Astrocyte of the cerebellum (primary cell): ENCODE results near the gene TMEM14A.
"Not testable (repeated sequence)": the region's sequence is repeated elsewhere in the genome, so short reads cannot be mapped to it uniquely, and the experiment has no call there.

Source experiments
- DNase-seq: peaks from one replicate; pipeline ENCODE4 v3.0.0-alpha.2; 2011; ENCODE audit warnings: low read depth
- H3K4me3 ChIP-seq: 2 replicates; pipeline ENCODE4 v1.5.1; 2011; ENCODE audit warnings: mild to moderate bottlenecking, low read depth, low read length, moderate library complexity
- in situ Hi-C: cut with HindIII; loops from 2 replicates; pipeline ENCODE4 v1.10.0; 2017; ENCODE audit warnings: low sequenced_read_pairs
- TF ChIP-seq, protein P1 (sequence below): IDR thresholded peaks from 2 replicates; pipeline ENCODE4 v1.5.1; 2012; ENCODE audit warnings: low read length, low read depth, moderate library complexity, mild to moderate bottlenecking; ENCODE audit errors: missing control alignments

TMEM14A gene

DNA sequence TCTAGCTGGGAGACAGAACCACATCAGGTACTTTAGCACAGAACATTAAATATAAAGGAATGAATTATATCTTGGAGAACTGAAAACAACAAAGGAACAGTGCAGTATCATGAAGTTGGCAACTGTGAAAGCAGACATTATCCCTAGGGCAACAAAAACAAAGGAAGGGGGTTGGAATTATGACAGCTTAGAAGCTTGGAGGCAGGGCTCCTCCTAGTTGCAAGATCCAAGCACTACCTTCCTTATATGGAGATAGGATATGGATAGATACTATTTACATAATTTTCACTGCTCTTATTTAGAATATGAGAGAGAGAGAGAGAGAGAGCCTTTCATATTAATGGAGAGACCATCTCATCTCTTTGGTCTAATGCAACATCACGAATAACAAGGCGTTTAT is 27.0 kb downstream of the TMEM14A start:
- TF ChIP-seq, protein P1, sequence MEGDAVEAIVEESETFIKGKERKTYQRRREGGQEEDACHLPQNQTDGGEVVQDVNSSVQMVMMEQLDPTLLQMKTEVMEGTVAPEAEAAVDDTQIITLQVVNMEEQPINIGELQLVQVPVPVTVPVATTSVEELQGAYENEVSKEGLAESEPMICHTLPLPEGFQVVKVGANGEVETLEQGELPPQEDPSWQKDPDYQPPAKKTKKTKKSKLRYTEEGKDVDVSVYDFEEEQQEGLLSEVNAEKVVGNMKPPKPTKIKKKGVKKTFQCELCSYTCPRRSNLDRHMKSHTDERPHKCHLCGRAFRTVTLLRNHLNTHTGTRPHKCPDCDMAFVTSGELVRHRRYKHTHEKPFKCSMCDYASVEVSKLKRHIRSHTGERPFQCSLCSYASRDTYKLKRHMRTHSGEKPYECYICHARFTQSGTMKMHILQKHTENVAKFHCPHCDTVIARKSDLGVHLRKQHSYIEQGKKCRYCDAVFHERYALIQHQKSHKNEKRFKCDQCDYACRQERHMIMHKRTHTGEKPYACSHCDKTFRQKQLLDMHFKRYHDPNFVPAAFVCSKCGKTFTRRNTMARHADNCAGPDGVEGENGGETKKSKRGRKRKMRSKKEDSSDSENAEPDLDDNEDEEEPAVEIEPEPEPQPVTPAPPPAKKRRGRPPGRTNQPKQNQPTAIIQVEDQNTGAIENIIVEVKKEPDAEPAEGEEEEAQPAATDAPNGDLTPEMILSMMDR = peak; percentile 2
- in situ Hi-C loops = no loop called here
- DNase-seq = no peak
- no peak overlapping the region for H3K4me3 ChIP-seq

DNA sequence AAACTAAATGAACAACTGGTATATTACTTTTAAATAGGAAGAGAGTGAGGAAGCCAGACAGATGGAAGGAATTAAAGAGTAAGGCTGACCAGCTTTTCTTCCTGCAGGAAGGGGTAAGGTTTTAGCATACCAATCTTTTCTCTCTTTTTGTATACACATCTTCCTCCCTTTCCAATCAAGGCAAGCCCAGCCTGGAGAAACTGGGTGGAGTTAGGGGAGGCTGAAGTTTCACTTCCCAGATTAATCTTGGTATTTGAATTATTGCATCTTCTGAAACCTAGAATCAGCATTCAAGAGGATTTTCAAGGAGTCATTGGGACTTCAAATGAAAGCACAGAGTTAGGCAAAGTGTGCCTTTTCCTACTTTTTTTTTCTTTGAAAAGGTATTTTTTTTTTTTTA is 33.1 kb downstream of the TMEM14A start:
- TF ChIP-seq, protein P1 = no peak
- in situ Hi-C loops = no loop called here
- no peak overlapping the region for H3K4me3 ChIP-seq
- no peak for DNase-seq

DNA sequence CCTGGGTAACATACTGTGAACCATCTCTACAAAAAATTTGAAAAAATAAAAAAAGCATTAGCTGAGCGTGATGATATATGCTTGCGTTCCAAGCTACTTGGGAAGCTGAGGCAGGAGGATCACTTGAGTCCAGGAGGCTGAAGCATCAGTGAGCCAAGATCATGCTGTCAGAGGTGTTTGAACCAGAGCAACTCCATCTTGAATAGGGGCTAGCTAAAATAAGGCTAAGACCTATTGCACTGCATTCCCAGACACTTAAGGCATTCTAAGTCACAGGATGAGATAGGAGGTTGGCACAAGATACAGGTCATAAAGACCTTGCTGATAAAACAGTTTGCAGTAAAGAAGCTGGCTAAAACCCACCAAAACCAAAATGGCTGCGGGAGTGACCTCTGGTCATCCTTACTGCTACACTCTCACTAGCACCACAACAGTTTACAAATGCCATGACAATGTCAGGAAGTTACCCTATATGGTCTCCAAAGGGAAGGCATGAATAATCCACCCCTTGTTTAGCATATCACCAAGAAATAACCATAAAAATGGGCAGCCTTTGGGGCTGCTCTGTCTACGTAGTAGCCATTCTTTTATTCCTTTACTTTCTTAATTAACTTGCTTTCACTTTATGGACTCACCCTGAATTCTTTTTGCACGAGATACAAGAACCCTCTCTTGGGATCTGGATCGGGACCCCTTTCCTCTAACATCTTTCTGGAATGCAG is 34.0 kb downstream of the TMEM14A start:
- DNase-seq, H3K4me3 ChIP-seq, in situ Hi-C loops: not testable (repeated sequence)

DNA sequence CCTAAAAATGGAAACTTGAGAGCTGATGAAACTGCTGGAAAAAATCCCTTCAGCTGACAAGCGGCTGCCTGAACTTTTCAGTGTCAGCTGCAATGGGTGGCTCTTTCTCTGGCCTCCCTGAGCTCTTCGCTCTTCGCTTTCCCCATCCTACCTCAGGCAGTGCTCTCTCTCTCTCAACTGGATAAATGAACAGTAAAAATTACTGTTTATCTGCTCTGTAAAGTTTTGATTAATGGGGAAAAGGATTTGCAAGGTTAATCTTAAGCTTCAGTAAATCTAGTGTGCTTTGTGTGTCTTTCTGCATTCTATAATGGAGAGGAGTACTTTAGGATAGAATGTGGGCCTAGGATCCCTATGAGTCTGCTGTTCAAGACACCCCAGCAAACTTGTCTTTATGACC is 35.1 kb downstream of the TMEM14A start:
- DNase-seq = no peak
- H3K4me3 ChIP-seq = no peak overlapping the region
- TF ChIP-seq, protein P1 = no peak
- in situ Hi-C loops = no loop called here

DNA sequence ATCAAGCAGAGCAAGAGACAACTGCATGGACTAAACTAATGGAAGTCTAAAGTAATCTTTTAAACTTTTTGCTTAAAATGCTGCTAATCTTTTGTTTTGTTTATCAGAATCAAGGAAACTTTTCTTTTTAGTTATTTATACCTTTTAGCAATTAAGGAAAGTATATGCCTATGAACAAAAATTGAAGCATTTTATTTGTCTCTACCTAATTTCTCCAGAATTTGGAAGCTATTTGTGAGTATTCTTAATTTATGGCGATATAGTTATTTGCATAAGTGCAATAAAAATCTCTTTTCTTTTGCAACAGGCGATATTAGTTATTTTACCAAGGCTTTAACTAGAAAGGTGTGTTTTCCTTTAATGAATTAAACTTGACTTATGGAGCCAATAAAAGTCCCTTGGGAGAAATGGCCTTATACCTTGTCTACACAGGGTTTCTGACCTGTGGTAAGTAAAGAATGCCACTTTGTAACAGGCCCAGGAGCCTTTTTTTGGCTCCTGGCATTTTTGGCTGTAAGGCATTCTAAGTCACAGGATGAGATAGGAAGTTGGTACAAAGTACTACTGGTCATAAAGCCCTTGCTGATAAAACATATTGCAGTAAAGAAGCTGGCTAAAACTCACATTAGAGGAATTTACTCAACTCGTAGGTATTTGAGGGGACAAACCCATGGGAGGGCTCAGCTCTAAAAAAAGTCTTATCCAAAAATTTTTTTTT is 37.2 kb downstream of the TMEM14A start:
- DNase-seq = no peak
- TF ChIP-seq, protein P1 = no peak
- in situ Hi-C loops = no loop called here
- H3K4me3 ChIP-seq = no peak overlapping the region

DNA sequence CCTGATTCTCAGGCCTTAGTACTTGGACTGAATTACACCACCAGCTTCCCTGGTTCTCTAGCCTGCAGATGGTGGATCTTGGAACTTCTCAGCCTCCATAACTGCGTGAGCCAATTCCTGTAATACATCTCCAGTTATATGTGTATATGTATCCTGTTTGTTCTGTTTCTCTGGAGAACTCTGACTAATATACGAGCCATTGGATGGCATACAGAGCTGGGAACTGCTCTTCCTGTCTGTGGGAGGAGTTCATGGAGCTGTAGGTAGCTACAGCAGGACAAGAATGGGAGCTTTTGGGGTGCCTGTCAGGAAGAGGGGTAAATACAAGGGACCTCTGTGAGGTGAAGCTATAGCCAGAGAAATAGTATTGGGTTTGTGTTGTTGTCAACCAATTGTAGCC is 41.2 kb downstream of the TMEM14A start:
- no peak overlapping the region for H3K4me3 ChIP-seq
- no peak for DNase-seq
- TF ChIP-seq, protein P1 = no peak
- in situ Hi-C loops = no loop called here

DNA sequence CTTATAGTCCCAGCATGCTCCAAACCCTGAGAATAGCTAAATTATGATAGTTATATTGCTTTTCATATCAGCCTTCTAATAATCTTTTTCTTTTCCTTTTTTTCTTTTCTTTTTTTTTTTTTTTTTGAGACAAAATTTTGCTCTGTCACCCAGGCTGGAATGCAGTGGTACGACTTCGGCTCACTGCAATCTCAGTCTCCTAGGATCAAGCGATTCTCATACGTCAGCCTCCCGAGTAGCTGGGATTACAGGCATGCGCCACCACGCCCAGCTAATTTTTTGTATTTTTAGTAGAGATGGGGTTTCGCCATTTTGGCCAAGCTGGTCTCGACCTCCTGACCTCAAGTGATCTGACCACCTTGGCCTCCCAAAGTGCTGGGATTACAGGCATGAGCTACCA is 43.8 kb downstream of the TMEM14A start:
- H3K4me3 ChIP-seq, in situ Hi-C loops, DNase-seq: not testable (repeated sequence)

DNA sequence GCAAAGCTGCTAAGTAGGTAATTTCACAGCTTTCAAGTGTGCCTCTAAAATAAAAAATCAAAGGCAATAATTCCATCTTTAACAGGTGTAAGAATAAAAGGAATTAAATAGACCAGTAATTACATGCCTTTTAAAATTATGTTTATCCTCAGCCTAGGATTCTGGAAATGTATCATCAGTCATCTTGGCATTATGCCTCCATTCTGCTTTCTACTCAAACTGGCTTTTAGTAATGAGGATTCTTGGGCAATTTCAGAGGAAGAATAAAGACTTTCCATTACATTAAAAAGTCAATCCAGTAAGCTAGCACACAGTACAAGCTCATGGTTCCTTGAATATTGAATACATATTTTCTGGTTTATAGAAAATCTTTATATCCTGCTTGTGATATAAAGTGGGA is 47.6 kb downstream of the TMEM14A start:
- in situ Hi-C loops = no loop called here
- TF ChIP-seq, protein P1 = no peak
- no peak for DNase-seq
- no peak overlapping the region for H3K4me3 ChIP-seq
